ENCODE results near the gene PTX4. TPM values are rescaled to one million over a fixed set of nuclear protein-coding genes. Genes with fewer than 3 reads are reported as not detected.

Gene PTX4
- polyA plus RNA-seq, 4 donors = 0.04 to 0.07 TPM; not detected in 2

DNA sequence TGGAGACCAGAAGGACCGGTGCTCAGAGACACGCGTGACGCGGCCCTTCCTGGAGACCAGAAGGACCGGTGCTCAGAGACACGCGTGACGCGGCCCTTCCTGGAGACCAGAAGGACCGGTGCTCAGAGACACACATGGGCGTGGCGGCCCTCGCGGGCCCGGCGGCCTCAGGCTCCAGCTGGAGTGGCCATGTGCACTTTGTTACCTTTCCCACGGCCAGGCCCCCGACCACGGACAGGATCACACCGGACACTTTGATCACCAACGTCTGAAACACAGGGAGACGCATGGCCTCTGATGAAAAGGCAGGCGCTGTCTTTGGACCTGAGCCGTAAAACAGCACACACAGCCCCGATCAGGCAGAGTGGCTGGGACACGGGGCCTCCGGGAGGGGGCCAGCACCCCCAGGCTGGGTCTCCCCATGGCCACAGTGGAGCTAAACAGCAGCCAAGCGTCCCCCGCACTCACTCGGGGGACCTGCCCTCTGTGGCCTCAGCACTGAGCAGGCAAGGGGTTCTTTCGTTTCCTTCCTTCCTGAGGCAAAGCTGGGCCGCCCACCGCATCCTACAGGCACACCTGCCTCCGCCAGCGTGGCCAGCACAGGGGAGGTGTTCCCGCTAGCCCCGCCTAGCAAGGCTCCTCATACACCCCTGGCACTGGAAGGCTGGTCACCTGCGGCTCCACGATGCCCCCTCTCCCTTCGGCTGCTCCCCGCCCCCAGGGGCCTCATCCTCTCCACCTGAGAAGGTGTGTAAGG is 31.1 kb downstream of the PTX4 start:
- H3K9me3 ChIP-seq (ENCODE audit: control insufficient read depth in 2 of 2, insufficient read depth in 1 of 2, low read depth in 1 of 2, low read length in 1 of 2) = no peaks in the 10 kb centered on the region
- WGBS, 3 donors = 87 to 92% (median 91%) methylated on average over 40 to 42 of the region's 42 CpGs
- no peaks in the 10 kb centered on the region for H3K4me1 ChIP-seq (ENCODE audit: control insufficient read depth in 3 of 3, insufficient read depth in 2 of 3, low read depth in 1 of 3, low read length in 2 of 3)
- DNase-seq = no peak
- no peak overlapping the region for H3K4me3 ChIP-seq (ENCODE audit: low read depth in 1 of 3, low read length in 3 of 3)
- no peaks in the 10 kb centered on the region for H3K27me3 ChIP-seq (ENCODE audit: control insufficient read depth in 3 of 3, insufficient read depth in 3 of 3, low read length in 3 of 3)
- no peak for FAIRE-seq
- H3K36me3 ChIP-seq (ENCODE audit: control insufficient read depth in 3 of 3, insufficient read depth in 2 of 3, low read depth in 1 of 3, low read length in 3 of 3) = peaks cover 19 to 86% (median 22%) of the 10 kb centered on the region in 3 donors
- no peak overlapping the region for H3K27ac ChIP-seq (ENCODE audit: low read depth in 1 of 3, low read length in 2 of 3)

DNA sequence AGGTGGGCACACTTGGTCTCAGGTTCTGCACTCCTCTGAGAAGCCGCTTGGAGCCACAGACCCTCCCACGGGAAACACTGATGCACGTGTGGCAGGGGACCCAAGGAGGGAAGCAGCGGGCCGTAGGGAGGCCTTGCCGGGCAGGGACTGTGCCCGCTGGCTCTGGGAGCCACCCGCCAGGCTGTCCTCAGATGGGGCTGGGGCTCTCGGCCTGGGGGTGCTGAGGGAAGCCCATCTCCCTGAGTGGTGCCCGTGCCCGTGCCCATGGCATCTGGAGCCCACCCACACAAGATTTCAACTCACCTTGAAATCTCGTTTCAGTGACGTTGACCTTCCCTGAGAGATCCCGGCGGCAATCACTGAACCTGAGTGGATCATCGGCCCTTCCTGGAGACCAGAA is 31.8 kb downstream of the PTX4 start:
- no peak for DNase-seq
- Histone ChIP-seq H3K27ac (ENCODE audit: low read depth in 1 of 3, low read length in 2 of 3) (no peak overlapping the region), H3K27me3 (ENCODE audit: control insufficient read depth in 3 of 3, insufficient read depth in 3 of 3, low read length in 3 of 3) (no peaks in the 10 kb centered on the region), H3K4me3 (ENCODE audit: low read depth in 1 of 3, low read length in 3 of 3) (no peak overlapping the region), H3K9me3 (ENCODE audit: control insufficient read depth in 2 of 2, insufficient read depth in 1 of 2, low read depth in 1 of 2, low read length in 1 of 2) (no peaks in the 10 kb centered on the region), H3K4me1 (ENCODE audit: control insufficient read depth in 3 of 3, insufficient read depth in 2 of 3, low read depth in 1 of 3, low read length in 2 of 3) (no peaks in the 10 kb centered on the region), H3K36me3 (ENCODE audit: control insufficient read depth in 3 of 3, insufficient read depth in 2 of 3, low read depth in 1 of 3, low read length in 3 of 3) (peaks cover 22 to 87% (median 25%) of the 10 kb centered on the region in 3 donors)
- FAIRE-seq = no peak
- 91 to 98% (median 95%) methylated on average over 16 of the region's 16 CpGs for WGBS, 3 donors

DNA sequence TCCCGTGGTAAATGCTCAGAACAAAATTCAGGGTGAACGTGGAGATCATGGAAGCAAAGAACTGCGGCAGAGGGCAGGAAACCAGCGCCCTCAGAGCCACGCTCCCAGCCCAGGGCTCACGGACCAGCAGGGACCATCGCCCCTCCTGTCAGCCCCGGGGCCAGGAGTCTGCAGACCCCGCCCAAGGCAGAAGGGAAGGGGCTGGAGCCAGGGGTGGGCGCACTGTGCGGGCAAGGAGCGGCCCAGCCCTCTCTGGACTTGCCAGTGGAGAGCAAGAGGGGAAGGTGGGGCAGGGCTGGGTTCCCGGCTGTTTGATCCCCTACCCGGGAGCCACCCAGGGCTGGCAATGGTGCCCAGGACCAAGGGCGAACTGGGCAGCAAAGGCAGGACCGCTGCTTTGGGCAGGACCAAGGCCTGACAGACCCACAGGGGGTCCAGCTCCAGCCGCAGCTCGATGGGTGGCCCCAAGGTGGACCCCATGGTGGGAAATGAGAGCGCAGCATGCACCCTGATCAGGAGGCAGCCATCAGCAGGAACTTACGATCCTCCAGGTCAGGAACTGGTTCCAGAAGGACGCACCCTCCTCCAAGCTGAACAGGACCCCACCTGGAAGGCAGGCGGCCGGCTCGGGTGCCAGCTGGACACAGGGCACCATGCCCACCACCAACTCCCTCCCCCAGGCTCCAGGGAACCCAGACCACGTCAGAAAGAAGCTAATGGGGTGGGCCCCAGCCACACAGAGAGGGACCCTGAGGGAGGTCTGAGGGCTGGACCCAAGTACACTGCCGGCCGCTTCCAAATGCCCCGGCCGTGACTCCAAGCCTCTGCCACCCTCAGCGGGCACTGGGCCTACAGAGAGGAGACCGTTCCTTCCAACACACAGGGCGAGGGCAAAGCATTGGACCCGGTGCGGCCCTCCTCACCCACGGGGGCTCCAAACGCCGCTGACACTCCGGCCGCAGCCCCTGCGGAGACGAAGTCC is 33.3 kb downstream of the PTX4 start:
- H3K27ac ChIP-seq (ENCODE audit: low read depth in 1 of 3, low read length in 2 of 3) = no peak overlapping the region
- DNase-seq (no peak), FAIRE-seq (no peak)
- WGBS, 3 donors = 91 to 93% (median 91%) methylated on average over 40 to 41 of the region's 41 CpGs
- no peaks in the 10 kb centered on the region for H3K27me3 ChIP-seq (ENCODE audit: control insufficient read depth in 3 of 3, insufficient read depth in 3 of 3, low read length in 3 of 3)
- no peaks in the 10 kb centered on the region for H3K9me3 ChIP-seq (ENCODE audit: control insufficient read depth in 2 of 2, insufficient read depth in 1 of 2, low read depth in 1 of 2, low read length in 1 of 2)
- peaks cover 14 to 89% (median 25%) of the 10 kb centered on the region in 3 donors for H3K36me3 ChIP-seq (ENCODE audit: control insufficient read depth in 3 of 3, insufficient read depth in 2 of 3, low read depth in 1 of 3, low read length in 3 of 3)
- H3K4me3 ChIP-seq (ENCODE audit: low read depth in 1 of 3, low read length in 3 of 3) = no peak overlapping the region
- no peaks in the 10 kb centered on the region for H3K4me1 ChIP-seq (ENCODE audit: control insufficient read depth in 3 of 3, insufficient read depth in 2 of 3, low read depth in 1 of 3, low read length in 2 of 3)

GRCh38 chr16:1454561-1454960 is 34.2 kb downstream of the PTX4 start:
- Histone ChIP-seq H3K9me3 (ENCODE audit: control insufficient read depth in 2 of 2, insufficient read depth in 1 of 2, low read depth in 1 of 2, low read length in 1 of 2) (no peaks in the 10 kb centered on the region), H3K27ac (ENCODE audit: low read depth in 1 of 3, low read length in 2 of 3) (no peak overlapping the region), H3K27me3 (ENCODE audit: control insufficient read depth in 3 of 3, insufficient read depth in 3 of 3, low read length in 3 of 3) (no peaks in the 10 kb centered on the region), H3K4me1 (ENCODE audit: control insufficient read depth in 3 of 3, insufficient read depth in 2 of 3, low read depth in 1 of 3, low read length in 2 of 3) (no peaks in the 10 kb centered on the region), H3K4me3 (ENCODE audit: low read depth in 1 of 3, low read length in 3 of 3) (no peak overlapping the region), H3K36me3 (ENCODE audit: control insufficient read depth in 3 of 3, insufficient read depth in 2 of 3, low read depth in 1 of 3, low read length in 3 of 3) (peaks cover 16 to 90% (median 25%) of the 10 kb centered on the region in 3 donors)
- FAIRE-seq (no peak), DNase-seq (no peak)
- 90 to 93% (median 91%) methylated on average over 17 of the region's 17 CpGs for WGBS, 3 donors

DNA sequence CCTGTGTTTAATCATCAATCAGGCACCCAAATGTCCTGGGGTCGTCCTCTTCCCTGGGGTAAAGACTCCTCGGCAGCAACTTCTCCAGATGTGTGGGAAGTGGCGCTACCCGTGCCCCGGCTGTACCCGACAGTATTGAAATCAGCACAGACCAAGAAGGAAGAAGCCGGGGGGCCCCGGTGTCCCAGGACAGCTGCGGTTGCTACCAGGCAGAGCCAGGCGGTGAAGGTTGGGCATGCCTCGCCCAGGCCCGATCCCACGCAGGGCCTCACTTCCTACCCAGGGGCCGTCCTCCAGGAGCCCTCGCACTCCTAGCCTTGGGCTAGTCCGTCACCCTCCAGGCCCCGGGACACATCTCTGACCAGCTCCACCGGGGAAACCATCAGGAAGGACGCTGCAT is 35.4 kb downstream of the PTX4 start:
- no peaks in the 10 kb centered on the region for H3K4me1 ChIP-seq (ENCODE audit: control insufficient read depth in 3 of 3, insufficient read depth in 2 of 3, low read depth in 1 of 3, low read length in 2 of 3)
- WGBS, 3 donors = 95 to 96% (median 96%) methylated on average over 15 to 19 of the region's 19 CpGs
- H3K27ac ChIP-seq (ENCODE audit: low read depth in 1 of 3, low read length in 2 of 3) = no peak overlapping the region
- DNase-seq = no peak
- H3K4me3 ChIP-seq (ENCODE audit: low read depth in 1 of 3, low read length in 3 of 3) = no peak overlapping the region
- H3K36me3 ChIP-seq (ENCODE audit: control insufficient read depth in 3 of 3, insufficient read depth in 2 of 3, low read depth in 1 of 3, low read length in 3 of 3) = peaks cover 16 to 95% (median 28%) of the 10 kb centered on the region in 3 donors
- no peak for FAIRE-seq
- H3K27me3 ChIP-seq (ENCODE audit: control insufficient read depth in 3 of 3, insufficient read depth in 3 of 3, low read length in 3 of 3) = no peaks in the 10 kb centered on the region
- H3K9me3 ChIP-seq (ENCODE audit: control insufficient read depth in 2 of 2, insufficient read depth in 1 of 2, low read depth in 1 of 2, low read length in 1 of 2) = no peaks in the 10 kb centered on the region

DNA sequence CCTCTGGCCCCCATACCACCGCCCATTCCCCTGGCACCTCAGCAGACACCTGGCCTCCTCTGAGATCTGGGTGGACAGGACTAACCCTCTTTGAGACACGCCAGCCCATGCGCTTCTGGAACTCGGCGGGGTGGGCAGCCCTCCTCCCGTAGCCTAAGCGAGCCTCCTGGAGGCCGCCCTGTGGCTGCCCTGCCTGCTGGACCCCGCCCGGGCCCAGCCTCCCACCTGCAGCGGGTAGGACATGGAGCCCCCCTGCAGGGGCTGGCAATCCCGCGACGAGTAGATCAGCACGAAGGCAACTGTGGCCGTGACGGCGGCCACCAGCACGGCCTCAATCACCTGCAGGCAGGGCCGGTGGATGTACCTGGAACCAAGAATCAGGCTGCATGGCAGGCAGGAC is 36.2 kb downstream of the PTX4 start:
- WGBS, 3 donors = 96 to 98% (median 96%) methylated on average over 18 to 20 of the region's 20 CpGs
- Histone ChIP-seq H3K4me3 (ENCODE audit: low read depth in 1 of 3, low read length in 3 of 3) (no peak overlapping the region), H3K36me3 (ENCODE audit: control insufficient read depth in 3 of 3, insufficient read depth in 2 of 3, low read depth in 1 of 3, low read length in 3 of 3) (peaks cover 16 to 95% (median 28%) of the 10 kb centered on the region in 3 donors), H3K9me3 (ENCODE audit: control insufficient read depth in 2 of 2, insufficient read depth in 1 of 2, low read depth in 1 of 2, low read length in 1 of 2) (no peaks in the 10 kb centered on the region), H3K27ac (ENCODE audit: low read depth in 1 of 3, low read length in 2 of 3) (no peak overlapping the region), H3K4me1 (ENCODE audit: control insufficient read depth in 3 of 3, insufficient read depth in 2 of 3, low read depth in 1 of 3, low read length in 2 of 3) (no peaks in the 10 kb centered on the region), H3K27me3 (ENCODE audit: control insufficient read depth in 3 of 3, insufficient read depth in 3 of 3, low read length in 3 of 3) (no peaks in the 10 kb centered on the region)
- DNase-seq (no peak), FAIRE-seq (no peak)

DNA sequence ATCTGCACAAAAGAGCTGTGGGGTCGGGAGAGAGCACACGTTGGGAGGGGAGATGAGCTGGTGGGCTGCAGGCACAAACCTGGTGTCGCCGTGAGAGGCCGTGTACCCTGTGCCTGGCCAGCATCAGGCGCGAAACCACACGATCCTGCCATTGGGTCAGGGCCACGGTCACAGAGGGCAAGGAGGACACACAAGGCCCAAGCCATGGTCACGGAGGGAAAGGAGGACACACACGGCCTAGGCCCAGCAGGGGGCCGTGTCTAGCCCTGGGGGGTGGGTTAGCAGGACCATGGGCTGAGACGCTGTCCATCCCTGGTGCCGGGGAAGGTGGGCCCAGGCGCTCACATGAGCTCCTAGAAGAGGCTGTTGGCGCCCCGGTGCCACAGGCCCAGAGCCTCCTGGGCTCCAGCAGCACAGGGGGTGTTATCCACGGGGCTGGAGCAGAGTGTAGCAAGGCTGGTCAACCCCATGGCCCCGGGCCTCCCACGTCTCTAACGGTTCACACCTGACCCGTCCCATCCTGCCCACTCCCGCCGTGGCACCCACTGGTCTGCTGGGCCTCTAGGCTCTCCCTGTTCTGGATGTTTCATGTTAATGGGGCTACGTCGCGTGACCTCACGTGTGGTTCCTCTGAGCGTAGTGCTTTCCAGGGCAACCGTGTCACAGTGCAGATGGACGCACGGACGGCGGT is 36.9 kb downstream of the PTX4 start:
- Histone ChIP-seq H3K9me3 (ENCODE audit: control insufficient read depth in 2 of 2, insufficient read depth in 1 of 2, low read depth in 1 of 2, low read length in 1 of 2) (no peaks in the 10 kb centered on the region), H3K36me3 (ENCODE audit: control insufficient read depth in 3 of 3, insufficient read depth in 2 of 3, low read depth in 1 of 3, low read length in 3 of 3) (peaks cover 16 to 95% (median 28%) of the 10 kb centered on the region in 3 donors), H3K4me1 (ENCODE audit: control insufficient read depth in 3 of 3, insufficient read depth in 2 of 3, low read depth in 1 of 3, low read length in 2 of 3) (no peaks in the 10 kb centered on the region), H3K27ac (ENCODE audit: low read depth in 1 of 3, low read length in 2 of 3) (no peak overlapping the region), H3K27me3 (ENCODE audit: control insufficient read depth in 3 of 3, insufficient read depth in 3 of 3, low read length in 3 of 3) (no peaks in the 10 kb centered on the region), H3K4me3 (ENCODE audit: low read depth in 1 of 3, low read length in 3 of 3) (no peak overlapping the region)
- no peak for FAIRE-seq
- WGBS, 3 donors = 94 to 96% (median 95%) methylated on average over 29 to 34 of the region's 34 CpGs
- DNase-seq = no peak

- H3K9me3 ChIP-seq (ENCODE audit: control insufficient read depth in 2 of 2, insufficient read depth in 1 of 2, low read depth in 1 of 2, low read length in 1 of 2) = no peaks in the 10 kb centered on the region
- FAIRE-seq (no peak), DNase-seq (no peak)
- H3K27me3 ChIP-seq (ENCODE audit: control insufficient read depth in 3 of 3, insufficient read depth in 3 of 3, low read length in 3 of 3) = no peaks in the 10 kb centered on the region
- 96 to 98% (median 97%) methylated on average over 21 of the region's 21 CpGs for WGBS, 3 donors
- no peaks in the 10 kb centered on the region for H3K4me1 ChIP-seq (ENCODE audit: control insufficient read depth in 3 of 3, insufficient read depth in 2 of 3, low read depth in 1 of 3, low read length in 2 of 3)
- H3K27ac ChIP-seq (ENCODE audit: low read depth in 1 of 3, low read length in 2 of 3) = no peak overlapping the region
- H3K4me3 ChIP-seq (ENCODE audit: low read depth in 1 of 3, low read length in 3 of 3) = no peak overlapping the region
- H3K36me3 ChIP-seq (ENCODE audit: control insufficient read depth in 3 of 3, insufficient read depth in 2 of 3, low read depth in 1 of 3, low read length in 3 of 3) = peaks cover 16 to 98% (median 25%) of the 10 kb centered on the region in 3 donors
Observed at GRCh38 chr16:1450841-1451240, 37.9 kb downstream of the PTX4 start.

All from small intestine (tissue), 7 donors.